Memory B cell (primary cell): ENCODE results near the gene TOP2B.

Source experiments
- ATAC-seq: fragments of 150-1000 bp; cut with Tn5 transposase; 2 replicates; pipeline ENCODE4 v1.10.0; 2021; ENCODE audit warnings: low read depth, mild to moderate bottlenecking, moderate library complexity
- DNase-seq, 2 donors: peaks; one replicate each; pipeline ENCODE4 v3.0.0; 2022; ENCODE audit warnings: low spot score in 2 of 2
- H3K27ac Mint-ChIP-seq: one replicate; pipeline ENCODE4 v1.8.0; 2022; ENCODE audit warnings: mild to moderate bottlenecking, moderate library complexity, mixed read lengths
- H3K27me3 Mint-ChIP-seq: one replicate; pipeline ENCODE4 v1.8.0; 2022; ENCODE audit warnings: mixed read lengths
- H3K36me3 Mint-ChIP-seq: one replicate; pipeline ENCODE4 v1.8.0; 2022; ENCODE audit warnings: mild to moderate bottlenecking, mixed read lengths
- H3K4me1 Mint-ChIP-seq: one replicate; pipeline ENCODE4 v1.8.0; 2022; ENCODE audit warnings: mixed read lengths
- H3K4me3 Mint-ChIP-seq: one replicate; pipeline ENCODE4 v1.8.0; 2022; ENCODE audit warnings: mild to moderate bottlenecking, moderate library complexity, mixed read lengths
- H3K9me3 Mint-ChIP-seq: one replicate; pipeline ENCODE4 v1.8.0; 2022; ENCODE audit warnings: mixed read lengths

Gene TOP2B

DNA sequence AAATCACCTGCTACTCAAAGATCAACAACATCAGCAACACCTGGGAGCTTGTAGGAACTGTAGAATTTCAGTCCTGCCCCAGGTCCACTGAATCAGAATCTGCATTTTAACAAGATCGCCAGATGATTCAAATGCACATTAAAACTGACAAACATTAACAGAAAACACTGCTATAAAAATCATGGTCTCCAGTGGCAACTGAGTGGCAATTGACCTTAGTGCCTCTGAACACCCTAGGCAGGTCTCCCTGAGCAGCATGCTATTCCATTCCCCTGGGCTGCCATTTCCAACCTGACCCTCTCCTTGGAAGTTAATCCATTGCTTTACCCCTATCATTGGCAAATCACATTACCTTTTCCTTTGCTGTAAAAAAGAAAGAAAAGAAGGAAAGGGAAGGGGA, 23.0 kb upstream of the TOP2B start:
- ATAC-seq (no peak), DNase-seq (no peak)
- Mint-ChIP-seq H3K4me3 (no peak overlapping the region), H3K4me1 (no peaks in the 10 kb centered on the region), H3K36me3 (no peaks in the 10 kb centered on the region), H3K9me3 (no peaks in the 10 kb centered on the region), H3K27ac (no peak overlapping the region), H3K27me3 (peaks cover 12% of the 10 kb centered on the region)

DNA sequence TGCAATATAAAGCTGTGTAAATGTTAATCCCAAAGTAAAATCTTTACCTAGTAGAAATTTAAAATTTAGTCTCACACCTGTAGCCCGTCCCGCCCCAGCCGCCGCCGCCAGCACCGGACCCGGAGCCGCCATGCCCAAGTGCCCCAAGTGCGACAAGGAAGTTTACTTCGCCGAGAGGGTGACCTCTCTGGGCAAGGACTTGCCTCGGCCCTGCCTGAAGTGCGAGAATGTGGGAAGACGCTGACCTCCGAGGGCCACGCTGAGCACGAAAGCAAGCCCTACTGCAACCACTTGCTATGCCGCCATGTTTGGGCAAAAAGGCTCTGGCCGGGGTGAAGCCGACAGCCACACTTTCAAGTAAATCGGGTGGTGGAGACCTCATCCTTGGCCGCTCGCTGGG, 22.1 kb upstream of the TOP2B start:
- H3K27me3 Mint-ChIP-seq, result peaks cover 12% of the 10 kb centered on the region
- H3K36me3 Mint-ChIP-seq, result no peaks in the 10 kb centered on the region
- no peak overlapping the region for H3K27ac Mint-ChIP-seq
- DNase-seq (no peak), ATAC-seq (no peak)
- H3K4me1 Mint-ChIP-seq, result no peaks in the 10 kb centered on the region
- no peak overlapping the region for H3K4me3 Mint-ChIP-seq
- H3K9me3 Mint-ChIP-seq, result no peaks in the 10 kb centered on the region

DNA sequence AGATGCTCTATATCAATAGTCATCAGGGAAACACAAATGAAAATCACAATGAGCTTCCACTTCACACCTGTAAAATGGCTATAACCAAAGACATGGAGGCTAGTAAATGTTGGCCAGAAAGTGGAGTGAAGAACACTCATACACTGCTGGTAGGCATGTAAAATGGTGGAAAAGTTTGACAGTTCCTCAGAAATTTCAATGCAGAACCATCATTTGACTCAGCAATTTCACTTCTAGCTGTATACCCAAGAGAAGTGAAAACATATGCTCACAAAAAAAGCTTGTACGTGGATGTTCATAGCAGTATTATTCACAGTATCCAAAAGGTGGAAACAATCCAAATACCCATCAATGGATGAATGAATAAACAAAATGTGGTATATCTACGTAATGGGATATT, 19.2 kb upstream of the TOP2B start:
- Mint-ChIP-seq H3K4me3 (no peak overlapping the region), H3K36me3 (no peaks in the 10 kb centered on the region), H3K27ac (no peak overlapping the region), H3K4me1 (no peaks in the 10 kb centered on the region), H3K9me3 (no peaks in the 10 kb centered on the region), H3K27me3 (peaks cover 5% of the 10 kb centered on the region)
- no peak for ATAC-seq
- no peak for DNase-seq

DNA sequence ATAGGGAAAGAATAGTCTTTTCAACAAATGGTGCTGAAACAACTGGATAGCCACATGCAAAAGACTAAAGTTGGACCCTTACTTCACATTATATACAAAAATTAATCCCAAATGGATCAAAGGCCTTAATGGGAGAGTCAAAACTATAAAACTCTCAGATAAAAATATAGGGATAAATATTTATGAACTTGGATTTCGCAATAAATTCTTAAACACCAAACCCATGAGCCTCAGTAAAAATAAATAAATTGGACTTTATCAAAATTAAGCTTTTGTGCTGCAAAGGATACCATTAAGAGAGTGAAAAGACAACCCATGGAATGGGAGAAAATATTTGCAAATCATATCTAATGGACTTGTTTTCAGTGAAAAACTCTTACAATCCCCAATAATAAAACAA, 18.7 kb upstream of the TOP2B start:
- Mint-ChIP-seq H3K36me3 (no peaks in the 10 kb centered on the region), H3K27ac (no peak overlapping the region), H3K27me3 (peaks cover 2% of the 10 kb centered on the region), H3K4me3 (no peak overlapping the region), H3K4me1 (no peaks in the 10 kb centered on the region), H3K9me3 (no peaks in the 10 kb centered on the region)
- no peak for ATAC-seq
- no peak for DNase-seq

DNA sequence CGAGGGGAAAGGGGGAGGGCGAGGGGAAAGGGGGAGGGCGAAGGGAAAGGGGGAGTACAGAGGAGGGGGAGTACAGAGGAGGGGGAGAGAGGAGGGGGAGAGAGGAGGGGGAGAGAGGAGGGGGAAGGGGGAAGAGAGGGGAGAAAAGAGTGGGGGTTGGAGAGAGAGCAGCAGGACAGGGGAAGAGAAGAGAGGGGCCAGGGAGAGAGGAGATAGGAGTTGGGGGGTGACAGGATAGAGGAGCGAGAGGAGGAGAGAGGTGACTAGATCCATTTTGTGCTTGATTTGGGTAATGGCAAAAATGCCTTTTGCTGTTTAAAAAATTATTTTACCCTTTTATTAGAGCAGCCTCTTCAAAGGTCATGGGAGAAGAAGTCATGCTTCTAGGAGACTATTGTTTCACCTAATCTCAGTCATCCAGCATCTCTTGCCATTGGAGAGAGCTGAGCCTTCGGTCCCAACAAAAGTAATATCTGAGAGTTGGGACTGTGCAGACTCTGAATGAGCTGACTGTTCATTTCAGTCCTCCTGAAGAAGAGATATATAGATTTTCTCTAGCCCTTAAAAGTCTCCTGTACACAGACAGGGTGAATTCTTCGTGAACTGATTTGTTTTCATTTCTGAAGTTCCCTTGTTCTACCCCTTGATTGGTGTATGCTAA, 15.1 kb upstream of the TOP2B start:
- no peak overlapping the region for H3K4me3 Mint-ChIP-seq
- no peaks in the 10 kb centered on the region for H3K36me3 Mint-ChIP-seq
- H3K27me3 Mint-ChIP-seq, result no peaks in the 10 kb centered on the region
- H3K9me3 Mint-ChIP-seq, result no peaks in the 10 kb centered on the region
- ATAC-seq (no peak), DNase-seq (no peak)
- H3K4me1 Mint-ChIP-seq, result no peaks in the 10 kb centered on the region
- H3K27ac Mint-ChIP-seq, result no peak overlapping the region

DNA sequence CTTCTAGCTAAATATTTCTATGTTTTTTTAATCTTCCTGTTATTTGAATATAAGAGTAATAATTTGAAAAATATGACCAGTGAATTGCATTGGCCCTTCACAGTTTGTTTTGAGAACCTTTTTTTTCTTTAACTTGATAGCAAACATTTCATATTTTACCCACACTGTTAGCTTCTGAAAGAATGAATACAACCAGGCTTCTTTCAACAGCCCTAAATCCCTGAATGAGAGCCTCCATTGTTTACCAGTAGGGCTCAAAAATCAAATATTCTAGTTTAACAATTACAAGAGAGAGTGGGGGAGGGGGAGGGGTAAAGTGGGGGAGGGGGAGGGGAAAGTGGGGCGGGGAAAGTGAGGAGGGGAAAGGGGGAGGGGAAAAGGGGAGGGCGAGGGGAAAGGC, 14.5 kb upstream of the TOP2B start:
- DNase-seq (no peak), ATAC-seq (no peak)
- Mint-ChIP-seq H3K4me3 (no peak overlapping the region), H3K27ac (no peak overlapping the region), H3K27me3 (no peaks in the 10 kb centered on the region), H3K4me1 (no peaks in the 10 kb centered on the region), H3K36me3 (no peaks in the 10 kb centered on the region), H3K9me3 (no peaks in the 10 kb centered on the region)

DNA sequence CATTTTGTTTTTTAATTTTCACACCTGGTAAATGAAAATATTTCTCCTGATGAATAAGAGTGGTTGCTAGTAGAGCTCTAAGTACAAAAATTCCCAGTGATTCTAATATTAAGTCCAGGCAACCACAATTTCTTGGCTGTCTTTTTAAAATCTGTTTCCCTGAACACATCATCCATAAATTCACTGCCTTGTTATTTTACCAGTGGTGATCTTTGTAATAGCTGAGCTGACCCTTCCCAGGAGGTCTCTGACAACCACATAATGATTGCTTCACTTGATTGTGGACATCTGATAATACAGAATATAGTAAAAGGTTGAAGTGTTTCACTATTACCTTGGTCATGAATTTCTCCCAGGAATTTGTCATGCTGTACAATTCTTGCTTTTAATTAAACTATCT, 13.9 kb upstream of the TOP2B start:
- ATAC-seq (no peak), DNase-seq (no peak)
- no peak overlapping the region for H3K27ac Mint-ChIP-seq
- H3K9me3 Mint-ChIP-seq, result no peaks in the 10 kb centered on the region
- H3K4me1 Mint-ChIP-seq, result no peaks in the 10 kb centered on the region
- no peak overlapping the region for H3K4me3 Mint-ChIP-seq
- H3K27me3 Mint-ChIP-seq, result no peaks in the 10 kb centered on the region
- no peaks in the 10 kb centered on the region for H3K36me3 Mint-ChIP-seq

DNA sequence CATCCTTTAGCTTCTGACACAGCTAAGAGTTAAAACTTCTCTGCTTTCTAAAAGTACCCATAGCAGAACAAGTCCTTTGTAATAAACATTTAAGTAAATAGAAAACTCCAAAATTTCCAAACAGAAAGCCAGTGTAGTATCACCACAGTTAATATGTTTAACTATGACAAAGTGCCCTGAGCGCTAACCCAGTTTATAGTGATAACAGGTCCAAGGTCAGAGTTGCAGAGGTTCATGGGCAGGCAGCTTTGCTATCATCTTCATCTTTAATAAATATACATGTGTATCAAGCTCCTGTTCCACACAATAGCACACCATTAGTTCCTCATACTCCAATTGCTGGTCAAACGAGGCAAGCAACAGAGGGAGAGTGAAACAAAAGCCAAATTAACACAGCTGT, 12.4 kb upstream of the TOP2B start:
- DNase-seq, result no peak
- H3K9me3 Mint-ChIP-seq, result peaks cover 1% of the 10 kb centered on the region
- H3K36me3 Mint-ChIP-seq, result no peaks in the 10 kb centered on the region
- H3K27ac Mint-ChIP-seq, result no peak overlapping the region
- H3K27me3 Mint-ChIP-seq, result no peaks in the 10 kb centered on the region
- no peak overlapping the region for H3K4me3 Mint-ChIP-seq
- ATAC-seq, result no peak
- H3K4me1 Mint-ChIP-seq, result no peaks in the 10 kb centered on the region

DNA sequence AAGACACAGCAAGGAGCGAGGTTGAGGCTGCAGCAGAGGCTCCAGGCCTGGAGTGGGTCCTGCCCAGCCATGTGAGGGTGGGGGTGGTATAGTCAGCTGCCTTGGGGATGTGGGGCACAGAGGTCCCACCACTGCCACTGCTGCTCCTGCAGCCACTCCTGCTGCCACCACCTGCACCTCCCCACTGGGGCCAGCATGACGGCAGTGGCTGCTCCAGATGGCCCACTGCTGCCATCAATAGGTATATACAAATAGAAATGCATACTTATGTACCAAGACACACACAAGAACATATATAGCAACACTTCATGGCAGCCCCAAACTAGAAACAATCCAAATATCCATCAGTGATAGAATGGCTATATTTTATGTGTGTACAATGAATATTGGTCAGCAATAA, 10.0 kb upstream of the TOP2B start:
- H3K9me3 Mint-ChIP-seq, result peaks cover 1% of the 10 kb centered on the region
- H3K4me1 Mint-ChIP-seq, result no peaks in the 10 kb centered on the region
- H3K4me3 Mint-ChIP-seq, result no peak overlapping the region
- H3K36me3 Mint-ChIP-seq, result no peaks in the 10 kb centered on the region
- no peaks in the 10 kb centered on the region for H3K27me3 Mint-ChIP-seq
- ATAC-seq, result no peak
- DNase-seq, result no peak
- no peak overlapping the region for H3K27ac Mint-ChIP-seq

DNA sequence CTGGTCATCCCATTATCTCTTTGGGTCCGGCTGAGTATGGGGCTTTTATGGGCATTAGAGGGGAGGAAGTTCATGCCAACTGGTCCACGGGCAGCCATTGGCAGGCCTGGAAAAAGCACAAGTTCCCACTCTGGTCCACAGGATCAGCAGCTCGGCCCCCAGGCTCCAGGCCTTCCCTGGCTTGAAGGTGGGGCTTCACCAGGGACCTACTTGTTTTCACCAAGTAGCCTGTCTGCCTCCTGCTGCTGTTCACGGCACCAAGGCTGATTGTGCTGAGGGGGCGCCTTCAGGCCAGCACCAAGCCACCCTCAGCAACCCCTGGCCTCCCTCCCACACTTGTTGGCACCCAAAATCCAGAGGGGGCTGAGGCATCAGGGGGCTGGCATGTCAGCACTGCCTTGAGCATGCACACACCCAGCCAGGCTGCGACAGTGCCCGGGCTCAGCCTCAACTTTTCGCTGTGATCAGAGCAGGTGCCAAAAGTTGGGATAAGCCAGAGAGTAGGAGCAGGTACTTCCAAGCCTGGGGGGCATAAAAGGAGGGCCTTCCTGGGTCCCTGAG, 9.1 kb upstream of the TOP2B start:
- no peak overlapping the region for H3K27ac Mint-ChIP-seq
- H3K9me3 Mint-ChIP-seq, result peaks cover 1% of the 10 kb centered on the region
- no peaks in the 10 kb centered on the region for H3K36me3 Mint-ChIP-seq
- no peaks in the 10 kb centered on the region for H3K27me3 Mint-ChIP-seq
- no peaks in the 10 kb centered on the region for H3K4me1 Mint-ChIP-seq
- ATAC-seq (no peak), DNase-seq (no peak)
- no peak overlapping the region for H3K4me3 Mint-ChIP-seq

DNA sequence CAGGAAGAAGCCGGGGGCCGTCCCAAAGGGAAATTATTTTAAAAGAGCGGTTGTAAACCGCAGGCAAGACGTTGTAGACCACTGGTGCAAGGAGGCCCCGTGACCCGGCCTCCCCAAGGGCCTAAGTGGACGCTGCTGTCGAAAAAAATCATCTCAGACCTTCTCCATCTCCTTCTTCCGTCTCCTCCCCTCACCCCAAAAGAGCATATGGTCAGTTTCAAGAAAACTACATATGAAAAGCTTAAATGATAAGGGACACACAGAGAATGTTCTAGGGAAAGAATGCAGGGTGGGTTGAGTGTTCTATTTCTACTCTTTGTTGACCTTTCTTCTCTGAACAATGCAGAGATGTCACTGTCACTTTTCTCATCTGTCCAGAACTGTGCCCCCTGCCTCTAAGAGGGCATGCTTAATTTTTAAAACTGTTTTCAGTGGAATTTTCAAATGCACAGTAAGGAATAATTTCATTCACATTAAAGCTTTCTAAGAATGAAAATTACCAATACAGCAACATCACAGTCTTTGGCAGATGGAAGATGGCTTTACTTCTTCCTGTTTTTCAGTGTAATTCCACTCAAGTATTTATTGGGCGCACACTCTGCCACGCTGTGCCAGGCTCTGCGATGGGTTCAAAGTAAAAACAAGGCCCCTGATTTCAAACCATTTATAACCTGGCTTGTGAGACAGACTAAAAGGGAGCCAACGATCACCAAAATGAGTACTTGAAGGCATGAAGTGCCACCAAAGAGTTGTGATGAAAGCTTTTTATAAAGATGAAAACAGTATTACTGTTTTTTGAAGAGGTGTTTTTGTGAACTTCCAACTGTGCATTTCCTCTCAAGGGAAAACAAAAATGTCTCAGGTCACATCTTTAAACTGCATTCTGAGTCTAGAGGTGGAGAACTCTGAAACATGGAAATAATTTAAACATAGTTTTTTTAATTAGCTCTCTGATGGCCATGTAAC, 891 bp upstream of the TOP2B start:
- DNase-seq (no peak), ATAC-seq (peak; percentile 31)
- no peaks in the 10 kb centered on the region for H3K27me3 Mint-ChIP-seq
- H3K4me3 Mint-ChIP-seq, result peak overlapping the region; percentile 97
- H3K9me3 Mint-ChIP-seq, result no peaks in the 10 kb centered on the region
- H3K36me3 Mint-ChIP-seq, result no peaks in the 10 kb centered on the region
- H3K4me1 Mint-ChIP-seq, result peaks cover 24% of the 10 kb centered on the region
- H3K27ac Mint-ChIP-seq, result peak overlapping the region; percentile 98

DNA sequence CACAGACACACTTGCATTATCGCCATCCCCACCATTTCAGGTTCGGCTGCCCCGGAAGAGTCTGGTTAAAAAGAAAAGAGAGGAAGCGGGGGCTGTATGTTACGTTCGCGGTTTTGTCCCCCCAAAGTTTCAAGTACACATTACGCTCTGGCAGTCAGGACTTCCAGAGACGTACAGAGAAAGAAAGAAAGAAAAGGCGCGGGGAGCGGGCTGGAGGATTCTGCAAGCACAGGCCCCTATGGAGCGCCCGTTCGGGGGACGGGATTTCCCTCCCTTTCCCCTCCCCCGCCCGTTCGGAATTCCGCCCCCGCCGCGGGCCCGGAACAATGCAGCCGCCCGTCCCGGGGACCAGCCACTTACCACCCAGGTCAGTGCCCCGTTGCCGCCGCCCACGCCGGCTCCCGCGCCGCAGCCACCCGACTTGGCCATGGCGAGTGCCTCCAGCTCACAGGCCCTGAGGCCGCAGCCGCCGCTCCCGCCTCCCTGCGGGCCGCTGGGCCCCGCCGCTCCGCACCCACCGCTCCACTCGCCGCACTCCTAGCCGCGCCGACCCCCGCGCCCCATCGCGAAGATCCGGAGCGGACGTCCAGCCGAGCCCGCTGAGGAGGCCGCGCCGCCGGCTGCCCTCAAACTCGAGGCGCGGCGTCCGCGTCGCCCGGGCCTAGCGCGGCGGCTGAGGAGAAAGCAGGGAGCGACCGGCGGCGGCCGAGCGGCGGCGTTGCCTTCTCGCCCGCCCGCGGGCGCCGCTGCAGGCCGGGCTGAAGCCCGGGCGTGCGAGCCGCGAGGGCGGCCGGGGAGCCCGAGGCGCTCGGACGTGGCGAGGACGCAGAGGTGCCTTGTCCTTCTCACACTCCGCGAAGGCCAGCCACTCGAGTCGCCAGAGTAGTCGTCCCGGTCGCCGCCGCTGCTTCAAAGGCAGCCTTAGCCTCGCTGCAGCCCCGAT, 567 bp downstream of the TOP2B start:
- Mint-ChIP-seq H3K9me3 (no peaks in the 10 kb centered on the region), H3K27ac (peak overlapping the region; percentile 98), H3K4me1 (peaks cover 34% of the 10 kb centered on the region), H3K4me3 (peak overlapping the region; percentile 97), H3K27me3 (no peaks in the 10 kb centered on the region), H3K36me3 (peaks cover 3% of the 10 kb centered on the region)
- DNase-seq (peak; percentile 48 to 68), ATAC-seq (peak; percentile 32)

DNA sequence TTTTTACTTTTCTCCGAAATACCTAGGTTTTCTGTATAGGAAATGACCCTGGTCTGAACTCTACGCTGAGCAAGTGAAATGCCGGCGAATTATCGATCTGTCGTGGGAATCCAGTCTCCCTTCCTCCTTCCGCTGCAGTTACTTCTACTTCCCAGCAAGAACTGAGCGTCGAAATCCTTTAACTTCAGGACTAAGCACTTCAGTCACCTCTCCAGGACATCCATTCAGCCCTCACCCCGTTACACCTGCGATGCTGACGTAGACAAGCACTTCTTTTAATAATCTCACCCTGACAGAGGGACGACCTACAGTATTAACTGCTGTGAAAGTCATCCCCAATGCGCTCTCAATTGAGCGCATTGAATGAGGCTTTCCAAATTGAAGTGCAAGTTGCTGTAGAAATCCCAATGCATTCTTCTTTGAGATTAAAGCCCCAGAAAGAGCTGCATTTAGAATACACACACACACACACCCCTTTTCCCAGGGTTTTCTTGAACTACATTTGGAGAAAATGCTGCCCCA, 1.3 kb downstream of the TOP2B start:
- DNase-seq (peak; percentile 13 to 22), ATAC-seq (peak; percentile 33)
- Mint-ChIP-seq H3K27me3 (no peaks in the 10 kb centered on the region), H3K4me1 (peaks cover 40% of the 10 kb centered on the region), H3K9me3 (no peaks in the 10 kb centered on the region), H3K4me3 (peak overlapping the region; percentile 96), H3K36me3 (peaks cover 6% of the 10 kb centered on the region), H3K27ac (peak overlapping the region; percentile 98)
